22Rv1 (cell line): ENCODE data around the gene E2F3.

Experiments used
- H3K27ac ChIP-seq: fragments of 450-650 bp; 2 replicates; pipeline ENCODE4 v1.5.1; 2017
- ZFX ChIP-seq: fragments of 450-650 bp; IDR thresholded peaks from 2 replicates; pipeline ENCODE4 v1.6.1; 2017; ENCODE audit warnings: antibody characterized with exemption, borderline replicate concordance
- TF ChIP-seq, protein P1 (sequence below): fragments of 450-650 bp; IDR thresholded peaks from 2 replicates; pipeline ENCODE4 v1.5.1; 2017; ENCODE audit warnings: mild to moderate bottlenecking

The E2F3 gene

DNA sequence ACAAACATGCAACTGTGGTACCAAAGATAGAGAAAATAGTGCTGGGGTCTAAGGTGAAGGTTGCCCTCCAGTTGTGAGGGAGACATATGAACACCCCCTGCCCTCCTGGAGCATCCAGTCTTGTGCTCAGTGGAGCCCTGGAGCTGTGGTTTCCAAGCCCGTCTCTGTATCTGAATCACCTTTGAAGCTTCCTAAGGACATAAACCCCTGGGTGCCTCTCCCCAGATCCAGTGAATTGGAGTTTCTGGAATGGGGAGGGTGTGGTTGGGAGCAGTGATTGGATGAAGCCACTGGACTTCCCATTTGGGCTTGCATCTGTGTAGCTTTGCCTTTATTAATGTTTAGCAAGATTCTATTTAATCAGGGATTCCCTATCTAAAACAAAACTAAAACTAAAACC lies 22.4 kb upstream of the E2F3 start:
- TF ChIP-seq, protein P1, sequence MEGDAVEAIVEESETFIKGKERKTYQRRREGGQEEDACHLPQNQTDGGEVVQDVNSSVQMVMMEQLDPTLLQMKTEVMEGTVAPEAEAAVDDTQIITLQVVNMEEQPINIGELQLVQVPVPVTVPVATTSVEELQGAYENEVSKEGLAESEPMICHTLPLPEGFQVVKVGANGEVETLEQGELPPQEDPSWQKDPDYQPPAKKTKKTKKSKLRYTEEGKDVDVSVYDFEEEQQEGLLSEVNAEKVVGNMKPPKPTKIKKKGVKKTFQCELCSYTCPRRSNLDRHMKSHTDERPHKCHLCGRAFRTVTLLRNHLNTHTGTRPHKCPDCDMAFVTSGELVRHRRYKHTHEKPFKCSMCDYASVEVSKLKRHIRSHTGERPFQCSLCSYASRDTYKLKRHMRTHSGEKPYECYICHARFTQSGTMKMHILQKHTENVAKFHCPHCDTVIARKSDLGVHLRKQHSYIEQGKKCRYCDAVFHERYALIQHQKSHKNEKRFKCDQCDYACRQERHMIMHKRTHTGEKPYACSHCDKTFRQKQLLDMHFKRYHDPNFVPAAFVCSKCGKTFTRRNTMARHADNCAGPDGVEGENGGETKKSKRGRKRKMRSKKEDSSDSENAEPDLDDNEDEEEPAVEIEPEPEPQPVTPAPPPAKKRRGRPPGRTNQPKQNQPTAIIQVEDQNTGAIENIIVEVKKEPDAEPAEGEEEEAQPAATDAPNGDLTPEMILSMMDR: no peak
- TF ChIP-seq ZFX: no peak
- H3K27ac ChIP-seq: no peak overlapping the region

DNA sequence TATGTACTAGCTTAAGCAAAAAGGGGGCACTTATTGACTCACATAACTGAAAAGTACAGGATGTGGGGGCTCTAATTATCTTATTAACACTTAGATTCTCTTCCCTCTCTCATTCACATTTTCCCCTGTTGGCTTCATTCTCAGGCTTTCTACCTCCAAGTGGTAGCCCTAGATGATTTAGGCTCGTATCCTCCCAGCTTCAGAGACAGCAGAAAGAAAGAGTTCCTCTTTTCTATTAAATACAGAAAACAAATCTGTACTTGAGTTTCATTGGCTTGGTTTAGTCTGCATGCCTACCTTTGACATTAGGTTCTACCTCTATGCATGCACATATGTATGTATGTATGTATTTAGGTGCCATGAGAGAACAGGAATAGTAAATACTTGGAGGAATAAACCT lies 15.5 kb upstream of the E2F3 start:
- H3K27ac ChIP-seq: no peak overlapping the region
- TF ChIP-seq, protein P1: no peak
- no peak for TF ChIP-seq ZFX

DNA sequence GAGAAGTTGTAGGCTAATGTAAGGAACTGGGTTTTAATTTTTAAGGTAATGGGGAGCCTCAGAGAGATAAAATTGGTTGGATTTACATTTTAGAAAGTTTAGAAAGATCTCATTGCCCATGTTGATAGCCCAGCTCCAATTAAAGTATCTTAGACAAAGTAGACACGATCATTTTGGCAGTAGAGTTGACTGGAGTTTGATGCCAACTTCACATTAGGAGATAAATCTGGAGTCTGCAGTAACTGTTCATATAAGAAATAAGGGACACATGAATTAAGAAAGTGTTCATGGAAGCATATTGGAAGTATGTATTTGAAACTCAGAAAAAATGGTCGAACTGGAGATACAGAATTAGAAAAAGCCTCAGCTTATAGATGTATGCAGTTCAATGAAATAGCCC lies 12.6 kb upstream of the E2F3 start:
- no peak overlapping the region for H3K27ac ChIP-seq
- no peak for TF ChIP-seq ZFX
- TF ChIP-seq, protein P1: no peak

DNA sequence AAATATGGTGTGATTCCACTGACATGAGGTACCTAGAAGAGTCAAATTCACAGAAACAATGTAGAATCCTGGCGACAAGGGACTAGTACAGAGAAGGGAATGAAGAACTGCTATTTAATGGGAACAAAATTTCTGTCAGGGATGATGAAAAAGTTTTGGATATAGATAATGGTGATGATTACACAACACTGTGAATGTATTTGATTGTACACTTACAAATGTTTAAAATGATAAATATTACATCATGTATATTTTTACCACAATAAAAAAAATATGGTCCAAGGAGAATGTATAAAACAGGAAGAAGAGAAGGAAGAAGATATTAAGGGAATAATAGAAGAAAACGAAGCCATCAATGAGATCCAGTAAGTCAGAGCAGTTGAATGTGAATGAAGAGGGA lies 8.4 kb upstream of the E2F3 start:
- no peak for TF ChIP-seq ZFX
- TF ChIP-seq, protein P1: no peak
- H3K27ac ChIP-seq: no peak overlapping the region

DNA sequence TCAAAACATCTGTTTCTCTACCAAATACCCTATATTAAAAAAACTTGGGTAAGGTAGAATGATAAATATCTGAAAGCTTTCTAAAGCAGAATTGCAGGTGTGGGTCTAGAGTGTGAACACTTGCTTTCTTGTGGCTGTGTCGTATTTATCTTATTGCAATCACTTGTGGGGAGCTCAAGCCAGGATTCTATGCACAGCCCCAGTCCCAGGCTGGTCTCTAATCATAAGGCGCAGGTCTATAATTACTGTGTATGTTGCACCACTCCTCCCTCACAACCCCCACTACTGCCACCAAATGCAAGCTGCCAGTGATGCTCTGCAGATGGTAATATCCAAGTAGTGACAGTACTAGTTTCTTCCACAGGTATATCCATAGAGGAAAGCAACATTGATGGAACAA lies 2.2 kb upstream of the E2F3 start:
- no peak for TF ChIP-seq ZFX
- TF ChIP-seq, protein P1: no peak
- no peak overlapping the region for H3K27ac ChIP-seq

DNA sequence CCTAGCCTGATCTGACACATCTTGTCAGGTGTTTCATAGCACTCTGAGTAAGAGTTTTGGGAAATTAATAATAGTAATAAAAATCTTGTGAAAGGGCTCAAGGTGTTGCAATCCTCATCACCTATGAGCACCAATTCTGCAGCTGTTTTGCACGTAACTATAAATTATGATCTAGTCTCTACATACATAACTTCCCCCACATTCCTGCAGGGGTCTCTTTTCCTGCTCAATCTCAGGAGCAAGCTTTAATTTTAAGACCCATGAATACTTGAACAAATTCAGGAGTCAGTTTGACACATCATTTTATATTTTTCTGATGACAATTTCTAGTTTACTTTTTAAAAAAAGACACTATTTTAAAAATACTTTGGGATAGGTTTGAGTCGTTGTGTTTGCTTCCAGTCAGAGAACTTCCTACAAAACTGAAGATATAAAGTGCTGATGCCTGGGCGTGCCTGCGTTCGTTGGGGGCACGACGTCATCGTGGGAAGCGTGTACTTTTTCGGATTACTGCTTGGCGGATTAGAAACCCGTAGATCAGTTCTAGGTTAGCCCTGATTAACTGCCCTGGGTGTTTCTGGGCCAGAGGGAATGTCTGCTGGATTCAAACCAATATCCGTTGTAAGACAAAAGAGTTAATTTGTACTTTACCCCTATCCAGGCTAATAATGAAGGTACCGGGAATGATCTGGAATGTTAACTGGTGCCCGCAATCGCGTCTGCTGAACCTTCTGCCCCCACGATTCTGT lies 1.0 kb upstream of the E2F3 start:
- H3K27ac ChIP-seq: peak overlapping the region; percentile 95
- TF ChIP-seq ZFX: no peak
- TF ChIP-seq, protein P1: peak; percentile 68

DNA sequence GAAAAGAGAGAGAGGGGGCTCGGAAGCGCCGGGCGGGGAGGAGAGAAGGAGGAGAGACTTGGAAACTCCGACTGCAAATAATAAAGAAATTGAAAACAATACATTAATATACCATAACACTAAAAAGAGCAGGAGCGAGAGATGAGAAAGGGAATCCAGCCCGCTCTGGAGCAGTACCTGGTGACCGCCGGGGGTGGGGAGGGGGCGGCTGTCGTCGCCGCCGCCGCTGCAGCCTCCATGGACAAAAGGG lies 338 bp downstream of the E2F3 start:
- TF ChIP-seq ZFX: no peak
- TF ChIP-seq, protein P1: no peak
- peak overlapping the region; percentile 95 for H3K27ac ChIP-seq
